SK-N-SH (cell line): ENCODE results near the gene DEAF1. TPM values are rescaled to one million over a fixed set of nuclear protein-coding genes. Genes with fewer than 3 reads are reported as not detected.

Experiments used
- CTCF ChIA-PET: fragments of 300-600, 350-600 bp; formaldehyde crosslinking; extraction: SDS; loops from one replicate; lab custom pipeline; 2021; lab: Yijun Ruan, JAX
- POLR2A ChIA-PET: fragments of 350-600 bp; sonication (Branson Sonifier 250); formaldehyde crosslinking; extraction: SDS; loops from one replicate; lab custom pipeline; 2020; ENCODE audit warnings: antibody characterized with exemption, inconsistent platforms; lab: Yijun Ruan, JAX
- DNase-seq: peaks from one replicate; pipeline ENCODE4 v3.0.0; 2012
- H2AFZ ChIP-seq: fragments of 200-600 bp; sonication (generic); 2 replicates; pipeline ENCODE4 v1.8.1; 2016; ENCODE audit warnings: antibody characterized with exemption, mild to moderate bottlenecking, low read depth
- H3F3A ChIP-seq: fragments of 200-600 bp; sonication (generic); replicated peaks from 2 replicates; pipeline ENCODE3; 2016; ENCODE audit warnings: antibody characterized with exemption, mild to moderate bottlenecking; ENCODE audit not compliant: insufficient read depth
- H3K27ac ChIP-seq, 2 experiments: fragments of 200-500 bp in 1 of 2; fragments of 200-600 bp in 1 of 2; sonication (Bioruptor generic) in 1 of 2; sonication (generic), shearing (Covaris generic) in 1 of 2; 2 replicates each; pipeline versions ENCODE4 v1.5.1 to v1.6.1; 2014 to 2016; ENCODE audit warnings: low read depth in 2 of 2, inconsistent platforms in 1 of 2, low read length in 1 of 2, mild to moderate bottlenecking in 1 of 2, mixed read lengths in 1 of 2
- H3K27me3 ChIP-seq: fragments of 200-600 bp; sonication (generic), shearing (Covaris generic); 2 replicates; pipeline ENCODE4 v1.6.1; 2016; ENCODE audit warnings: mixed run types; ENCODE audit not compliant: insufficient read depth
- H3K36me3 ChIP-seq, 2 experiments: fragments of 200-500 bp in 1 of 2; fragments of 200-600 bp in 1 of 2; sonication (Bioruptor generic) in 1 of 2; sonication (generic) in 1 of 2; replicated peaks in 1 of 2; 2 replicates each; pipeline versions ENCODE3 to v1.5.1; 2014 to 2016; ENCODE audit warnings: low read length in 1 of 2, mild to moderate bottlenecking in 1 of 2; ENCODE audit not compliant: insufficient read depth in 2 of 2, control insufficient read depth in 1 of 2
- H3K4me1 ChIP-seq, 2 experiments: fragments of 200-500 bp in 1 of 2; fragments of 200-600 bp in 1 of 2; sonication (Bioruptor generic) in 1 of 2; sonication (generic), shearing (Covaris generic) in 1 of 2; 2 replicates each; pipeline versions ENCODE4 v1.5.1 to v1.6.1; 2014 to 2016; ENCODE audit warnings: low read depth in 1 of 2, low read length in 1 of 2, mixed run types in 1 of 2; ENCODE audit not compliant: insufficient read depth in 2 of 2, control insufficient read depth in 1 of 2
- H3K4me2 ChIP-seq: fragments of 200-600 bp; sonication (generic), shearing (Covaris generic); 2 replicates; pipeline ENCODE4 v1.6.1; 2017; ENCODE audit warnings: mixed run types
- H3K4me3 ChIP-seq, 2 experiments: fragments of 200-500 bp in 1 of 2; fragments of 200-600 bp in 1 of 2; sonication (Bioruptor generic) in 1 of 2; sonication (generic), shearing (Covaris generic) in 1 of 2; 2 replicates each; pipeline versions ENCODE4 v1.5.1 to v1.8.1; 2014 to 2016; ENCODE audit warnings: low read depth in 2 of 2, inconsistent platforms in 1 of 2, low read length in 1 of 2, mild to moderate bottlenecking in 1 of 2, mixed read lengths in 1 of 2, moderate library complexity in 1 of 2
- H3K79me2 ChIP-seq: fragments of 200-600 bp; sonication (generic); 2 replicates; pipeline ENCODE4 v1.8.1; 2017; ENCODE audit warnings: mild to moderate bottlenecking; ENCODE audit not compliant: insufficient read depth
- H3K9ac ChIP-seq: fragments of 200-600 bp; sonication (generic); 2 replicates; pipeline ENCODE4 v1.6.1; 2017; ENCODE audit warnings: mixed run types
- H3K9me2 ChIP-seq: fragments of 200-600 bp; sonication (generic); 2 replicates; pipeline ENCODE4 v1.6.1; 2017; ENCODE audit warnings: mixed run types
- H3K9me3 ChIP-seq: fragments of 200-600 bp; sonication (generic); 2 replicates; pipeline ENCODE4 v1.6.1; 2017; ENCODE audit warnings: mixed run types, mild to moderate bottlenecking, moderate library complexity
- H4K20me1 ChIP-seq: fragments of 200-600 bp; sonication (generic); 2 replicates; pipeline ENCODE4 v1.6.1; 2017; ENCODE audit warnings: mild to moderate bottlenecking, mixed run types; ENCODE audit not compliant: insufficient read depth
- CHD2 ChIP-seq: fragments of 150-350 bp; IDR thresholded peaks from 2 replicates; pipeline ENCODE4 v1.6.1; 2018; ENCODE audit warnings: low read length; ENCODE audit not compliant: partially characterized antibody
- EZH2phosphoT487 ChIP-seq: fragments of 200-600 bp; sonication (generic); IDR thresholded peaks from 2 replicates; pipeline ENCODE4 v1.6.1; 2017; ENCODE audit warnings: low read depth, mixed run types, mild to moderate bottlenecking, antibody characterized with exemption, moderate library complexity, borderline replicate concordance
- JUND ChIP-seq: IDR thresholded peaks from 2 replicates; pipeline ENCODE4 v1.4.0; 2012
- MXI1 ChIP-seq: IDR thresholded peaks from 2 replicates; pipeline ENCODE4 v1.6.1; 2012; ENCODE audit warnings: mild to moderate bottlenecking, low read depth, low read length, improper control_type of control experiment
- NFIC ChIP-seq: IDR thresholded peaks from 2 replicates; pipeline ENCODE4 v1.4.0; 2012; ENCODE audit warnings: borderline replicate concordance
- REST ChIP-seq: IDR thresholded peaks from 2 replicates; pipeline ENCODE4 v1.6.1; 2012; ENCODE audit warnings: mild to moderate bottlenecking, low read depth, low read length, moderate library complexity
- RXRA ChIP-seq: IDR thresholded peaks from 2 replicates; pipeline ENCODE4 v1.4.0; 2012; ENCODE audit warnings: low read depth, mild to moderate bottlenecking, borderline replicate concordance
- USF2 ChIP-seq: fragments of 150-350 bp; IDR thresholded peaks from 2 replicates; pipeline ENCODE4 v1.6.1; 2017; ENCODE audit warnings: antibody characterized with exemption, low read length, low read depth, borderline replicate concordance
- WGBS: methylation state at CpG from one replicate; pipeline ENCODE4 v1.1.6; 2017; ENCODE audit warnings: low lambda C conversion rate; 5-methylcytosine and 5-hydroxymethylcytosine counted together
- polyA plus RNA-seq, 3 experiments: library from polyadenylated mRNA; depleted of rRNA; stranded (reverse); fragments of >200 nt; gene quantifications; 2 replicates each; pipeline ENCODE4 v1.2.3, GENCODE V29; 2012

DEAF1 gene
- polyA plus RNA-seq, 1 of the 3 experiments (the other 2 are of a cell fraction), result 40.6 TPM

- Histone ChIP-seq H3K9me3 (no peaks in the 10 kb centered on the region), H3K9ac (no peak overlapping the region), H3F3A (peaks cover 10% of the 10 kb centered on the region), H4K20me1 (no peaks in the 10 kb centered on the region), H3K27ac (no peak overlapping the region), H3K79me2 (no peaks in the 10 kb centered on the region), H3K4me2 (no peak overlapping the region), H3K36me3 (peaks cover 5 to 7% of the 10 kb centered on the region in 2 experiments), H3K9me2 (no peaks in the 10 kb centered on the region), H2AFZ (no peak overlapping the region), H3K4me3 (no peak overlapping the region), H3K4me1 (no peaks in the 10 kb centered on the region), H3K27me3 (no peaks in the 10 kb centered on the region)
- no peak for TF ChIP-seq JUND
- no peak for TF ChIP-seq MXI1
- TF ChIP-seq CHD2, result no peak
- TF ChIP-seq REST, result no peak
- TF ChIP-seq RXRA, result no peak
- no peak for TF ChIP-seq NFIC
- TF ChIP-seq EZH2phosphoT487, result no peak
- POLR2A ChIA-PET, result no interaction called here
- 94% methylated on average over 16 of the region's 16 CpGs for WGBS
- CTCF ChIA-PET, result interaction anchor here (1.4 kb wide), 1 partner anchor 82 kb away, joined by 6 read pairs; no protein-coding TSS in a partner anchor
- DNase-seq, result no peak
Observed at GRCh38 chr11:645536-645935, 49.5 kb downstream of the DEAF1 start.

- ChIA-PET CTCF (interaction anchor here (0.8 kb wide), 1 partner anchor 52 kb away, joined by 3 read pairs; the partner anchor contains the start of gene TMEM80), POLR2A (no interaction called here)
- Histone ChIP-seq H3K27me3 (no peaks in the 10 kb centered on the region), H3K4me1 (no peaks in the 10 kb centered on the region; a peak in 1 of 4 replicates), H4K20me1 (no peaks in the 10 kb centered on the region), H3K4me2 (no peak overlapping the region), H3K9ac (no peak overlapping the region), H3K36me3 (peaks cover 5 to 7% of the 10 kb centered on the region in 2 experiments), H3K9me3 (no peaks in the 10 kb centered on the region), H3F3A (peaks cover 6% of the 10 kb centered on the region), H3K4me3 (no peak overlapping the region), H2AFZ (no peak overlapping the region), H3K79me2 (no peaks in the 10 kb centered on the region), H3K27ac (no peak overlapping the region), H3K9me2 (no peaks in the 10 kb centered on the region)
- no peak for TF ChIP-seq USF2
- WGBS, result 96% methylated on average over 38 of the region's 50 CpGs
- no peak for DNase-seq
Observed at GRCh38 chr11:643849-644738, 50.9 kb downstream of the DEAF1 start.
